Left ventricle myocardium inferior (tissue), 1 donor: ENCODE measurements around the gene ACADM. TPM values are rescaled to one million over a fixed set of nuclear protein-coding genes. Genes with fewer than 3 reads are reported as not detected.

Source experiments
- DNase-seq: peaks from one replicate; pipeline ENCODE4 v3.0.0-alpha.2; 2020
- H3K27ac ChIP-seq: fragments of 200-600 bp; replicated peaks from 2 replicates; pipeline ENCODE4 v1.8.0; 2021
- H3K27me3 ChIP-seq: fragments of 200-600 bp; 2 replicates; pipeline ENCODE4 v1.8.0; 2021; ENCODE audit warnings: low read depth
- H3K36me3 ChIP-seq: fragments of 200-600 bp; 2 replicates; pipeline ENCODE4 v1.8.0; 2021
- H3K4me1 ChIP-seq: fragments of 200-600 bp; 2 replicates; pipeline ENCODE4 v1.8.0; 2021
- H3K4me3 ChIP-seq: fragments of 200-600 bp; 2 replicates; pipeline ENCODE4 v1.8.0; 2021; ENCODE audit warnings: mild to moderate bottlenecking, moderate library complexity
- H3K9me3 ChIP-seq: fragments of 200-600 bp; replicated peaks from 2 replicates; pipeline ENCODE4 v1.8.0; 2021
- intact Hi-C: fragments of 100-400 bp; cut with micrococcal nuclease; formaldehyde crosslinking; loops from one replicate; pipeline ENCODE4 v1.11.0; 2022
- total RNA-seq: library from RNA; stranded (reverse); fragmentation: NEBNext Ultra II Directional; extraction: Animal tissue kit (Norgen Biotek cat#: 25700); gene quantifications from one replicate; pipeline ENCODE4 v1.2.1, GENCODE V29; 2021
- TF ChIP-seq, protein P1 (sequence below): fragments of 200-600 bp; IDR thresholded peaks from 2 replicates; pipeline ENCODE4 v1.8.0; 2021; ENCODE audit warnings: antibody characterized with exemption, mild to moderate bottlenecking, borderline replicate concordance
- donor health status: DM: no; HTN: yes; CAD: no; lungs with severe emphysema.

The ACADM gene
- total RNA-seq, 1 donor from 2014 or later, result 358 TPM

GRCh38 chr1:75812065-75812464 is 87.6 kb downstream of the ACADM start:
- intact Hi-C loops, result no loop called here
- H3K27ac ChIP-seq, result no peak overlapping the region
- no peak overlapping the region for H3K4me3 ChIP-seq
- H3K9me3 ChIP-seq, result no peaks in the 10 kb centered on the region
- no peaks in the 10 kb centered on the region for H3K4me1 ChIP-seq
- TF ChIP-seq, protein P1, sequence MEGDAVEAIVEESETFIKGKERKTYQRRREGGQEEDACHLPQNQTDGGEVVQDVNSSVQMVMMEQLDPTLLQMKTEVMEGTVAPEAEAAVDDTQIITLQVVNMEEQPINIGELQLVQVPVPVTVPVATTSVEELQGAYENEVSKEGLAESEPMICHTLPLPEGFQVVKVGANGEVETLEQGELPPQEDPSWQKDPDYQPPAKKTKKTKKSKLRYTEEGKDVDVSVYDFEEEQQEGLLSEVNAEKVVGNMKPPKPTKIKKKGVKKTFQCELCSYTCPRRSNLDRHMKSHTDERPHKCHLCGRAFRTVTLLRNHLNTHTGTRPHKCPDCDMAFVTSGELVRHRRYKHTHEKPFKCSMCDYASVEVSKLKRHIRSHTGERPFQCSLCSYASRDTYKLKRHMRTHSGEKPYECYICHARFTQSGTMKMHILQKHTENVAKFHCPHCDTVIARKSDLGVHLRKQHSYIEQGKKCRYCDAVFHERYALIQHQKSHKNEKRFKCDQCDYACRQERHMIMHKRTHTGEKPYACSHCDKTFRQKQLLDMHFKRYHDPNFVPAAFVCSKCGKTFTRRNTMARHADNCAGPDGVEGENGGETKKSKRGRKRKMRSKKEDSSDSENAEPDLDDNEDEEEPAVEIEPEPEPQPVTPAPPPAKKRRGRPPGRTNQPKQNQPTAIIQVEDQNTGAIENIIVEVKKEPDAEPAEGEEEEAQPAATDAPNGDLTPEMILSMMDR, result no peak
- H3K36me3 ChIP-seq, result peaks cover 17% of the 10 kb centered on the region
- DNase-seq, result no peak
- no peaks in the 10 kb centered on the region for H3K27me3 ChIP-seq

Other genes with a start within 250 kb of the ACADM start
- gene SLC44A5, start 113.6 kb upstream of the ACADM start, total RNA-seq, result 0.58 TPM
- gene RABGGTB, start 61.5 kb downstream of the ACADM start, total RNA-seq, result 64.4 TPM
- 0.25 TPM for gene MSH4, start 72.2 kb downstream of the ACADM start, total RNA-seq
- gene ASB17, start 207.7 kb downstream of the ACADM start, total RNA-seq, result not detected